ENCODE results near the gene FBXO31.
"Not testable (repeated sequence)": the region's sequence is repeated elsewhere in the genome, so short reads cannot be mapped to it uniquely, and the experiment has no call there.

The FBXO31 gene

GRCh38 chr16:87340198-87340597, 43.4 kb downstream of the FBXO31 start:
- no peak for DNase-seq

GRCh38 chr16:87339724-87340105, 43.9 kb downstream of the FBXO31 start:
- not testable (repeated sequence) for DNase-seq

DNA sequence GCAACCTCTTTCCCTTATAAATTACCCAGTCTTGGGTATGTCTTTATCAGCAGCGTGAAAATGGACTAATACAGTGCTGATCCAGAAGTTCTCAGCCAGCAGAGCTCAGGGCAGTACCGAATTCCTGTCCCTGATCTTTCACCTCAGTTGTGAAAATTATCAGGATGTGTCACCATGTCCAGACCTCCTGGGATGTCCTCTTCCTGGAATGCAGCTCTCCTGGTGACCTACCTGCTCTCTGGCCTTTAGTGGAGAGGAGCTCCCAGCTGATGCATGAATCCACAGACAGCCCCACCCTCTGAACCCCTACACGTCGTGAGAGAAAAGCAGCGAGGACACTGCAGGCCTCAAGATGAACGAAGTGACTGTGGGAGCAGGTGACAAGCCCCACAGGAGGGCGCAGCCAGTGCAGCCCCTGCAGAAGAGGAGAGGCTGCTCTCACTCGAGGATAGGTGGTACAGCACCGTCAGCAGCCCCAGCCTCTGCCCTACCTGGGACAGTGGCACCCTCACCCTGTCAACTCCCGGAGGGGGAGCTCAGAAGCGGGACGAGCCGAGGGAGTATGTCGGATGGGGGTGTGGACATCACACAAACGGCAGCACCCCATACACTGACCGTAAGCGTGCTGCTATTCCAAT, 44.4 kb downstream of the FBXO31 start:
- DNase-seq, result no peak

DNA sequence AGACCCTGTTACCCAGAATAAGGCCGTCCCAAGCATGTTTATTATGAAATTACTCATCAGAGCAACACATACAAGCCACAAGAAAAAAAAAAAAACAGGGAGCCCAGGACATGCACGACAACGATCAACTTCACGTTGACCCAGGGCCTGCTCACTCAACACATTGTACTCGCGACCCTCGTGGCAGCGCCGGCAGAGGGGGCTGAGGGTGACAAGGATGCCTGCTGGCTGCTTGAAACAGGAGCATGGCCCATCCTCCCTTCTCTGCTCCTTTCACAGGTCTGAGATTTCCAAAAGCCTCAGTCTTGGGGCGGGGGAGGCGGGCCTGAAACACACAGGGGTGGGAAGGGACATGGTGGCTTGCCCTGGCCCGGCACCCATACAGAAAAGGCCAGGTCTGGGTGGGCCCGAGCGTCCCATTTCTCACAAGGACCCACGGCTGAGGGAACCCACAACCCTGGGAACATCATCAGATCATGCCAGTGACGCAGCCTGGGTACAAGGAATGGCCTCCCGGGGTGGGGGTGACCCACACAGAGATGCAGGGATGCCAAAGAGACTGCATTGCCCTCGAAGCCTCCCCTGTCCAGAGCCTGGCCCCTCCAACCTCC, 45.3 kb downstream of the FBXO31 start:
- no peak for DNase-seq

DNA sequence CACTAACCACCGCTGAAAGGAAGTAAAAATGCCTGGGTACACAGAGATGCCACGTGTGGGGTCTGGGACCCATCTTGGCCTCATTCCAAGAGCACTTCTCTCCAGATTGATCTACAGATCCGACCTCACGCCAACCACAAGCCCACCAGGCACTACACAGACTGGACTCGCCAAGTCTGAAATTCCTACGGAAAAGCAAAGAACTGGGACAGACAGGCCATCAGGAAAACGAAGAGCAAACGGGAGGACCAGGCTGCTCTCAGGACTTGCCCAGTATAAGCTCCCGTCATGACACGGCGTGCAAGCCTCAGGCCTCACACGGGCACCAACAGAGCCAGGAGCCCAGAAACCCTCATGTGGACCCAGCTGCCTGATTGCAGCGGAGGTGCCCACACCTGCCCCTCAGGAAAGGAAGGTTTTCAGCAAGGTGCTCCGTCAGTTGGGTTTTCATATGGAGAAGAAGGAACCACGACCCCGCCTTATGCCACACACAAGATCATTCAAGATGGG, 46.3 kb downstream of the FBXO31 start:
- no peak for DNase-seq

GRCh38 chr16:87336434-87337240, 46.9 kb downstream of the FBXO31 start:
- no peak for DNase-seq

GRCh38 chr16:87335625-87336433, 47.7 kb downstream of the FBXO31 start:
- no peak for DNase-seq

DNA sequence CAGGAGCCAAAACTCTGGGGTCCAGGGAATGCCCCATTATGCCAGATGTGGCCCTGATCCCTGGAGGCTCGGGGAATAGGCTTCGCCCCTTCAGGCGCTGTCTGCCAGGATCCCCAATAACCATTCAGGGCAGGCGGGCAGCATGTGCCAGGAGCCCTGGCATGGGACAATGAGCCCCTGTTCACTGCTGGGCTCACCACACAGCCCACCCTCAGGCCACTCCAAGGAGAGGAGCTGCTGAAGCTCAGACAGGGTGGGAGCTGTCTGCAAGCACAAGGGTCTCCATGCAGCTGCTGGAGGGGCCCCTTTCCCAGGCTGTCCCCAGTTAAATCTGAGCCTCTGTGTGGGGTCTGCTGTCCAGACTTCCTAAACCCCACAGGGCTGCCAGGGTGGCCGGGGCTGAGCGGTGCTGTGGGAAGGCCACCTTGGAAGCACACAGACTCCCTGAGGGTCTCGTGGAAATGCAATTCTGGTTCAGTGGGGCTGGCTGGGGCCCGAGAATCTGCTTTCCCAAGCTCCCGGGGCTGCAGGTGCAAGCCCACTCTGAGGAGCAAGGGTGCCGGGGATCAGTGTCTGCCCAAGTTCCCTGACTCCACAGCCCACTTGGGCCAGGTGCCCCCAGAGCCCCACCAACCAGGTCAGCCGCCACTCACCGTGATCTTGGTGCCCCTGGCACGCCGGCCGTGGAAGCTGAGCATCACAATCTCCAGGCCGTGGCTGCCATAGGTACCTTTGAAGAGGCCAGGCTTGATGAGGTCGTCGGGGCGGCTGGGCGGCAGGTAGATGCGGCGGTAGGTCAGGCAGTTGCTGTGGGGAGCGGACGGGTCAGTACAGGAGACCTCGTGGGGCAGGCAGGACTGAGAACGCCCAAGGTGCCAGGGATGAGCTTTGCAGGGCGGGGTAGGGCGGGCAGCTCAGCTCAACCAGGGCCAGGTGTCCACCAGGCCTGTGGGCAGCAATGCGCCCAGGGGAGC, 48.6 kb downstream of the FBXO31 start:
- no peak for DNase-seq

- no peak for DNase-seq
Observed at GRCh38 chr16:87333581-87334331, 49.8 kb downstream of the FBXO31 start.

DNA sequence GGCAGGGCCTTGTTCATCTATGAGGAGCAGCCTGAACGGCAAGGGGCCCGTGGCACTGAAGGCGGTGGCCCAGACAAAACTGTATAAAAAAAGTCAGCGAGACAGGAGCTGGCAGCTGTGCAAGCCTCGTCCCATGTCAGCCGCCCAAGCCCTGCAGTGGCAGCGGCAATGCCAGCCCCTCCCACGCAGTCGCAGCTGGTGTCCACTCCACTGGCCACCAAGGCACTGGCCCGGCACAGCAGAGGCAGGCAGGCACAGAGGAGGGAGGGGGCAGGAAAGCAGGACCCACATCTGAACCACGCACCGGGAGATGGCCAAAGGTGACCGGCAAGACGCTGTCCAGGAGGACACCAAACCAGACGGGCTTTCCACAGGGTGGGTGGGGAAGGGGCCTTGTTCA, 50.5 kb downstream of the FBXO31 start:
- DNase-seq, result no peak

GRCh38 chr16:87332150-87332549, 51.4 kb downstream of the FBXO31 start:
- no peak for DNase-seq

GRCh38 chr16:87331241-87331801, 52.3 kb downstream of the FBXO31 start:
- no peak for DNase-seq

- DNase-seq, result no peak
Observed at GRCh38 chr16:87330646-87331045, 52.9 kb downstream of the FBXO31 start.

DNA sequence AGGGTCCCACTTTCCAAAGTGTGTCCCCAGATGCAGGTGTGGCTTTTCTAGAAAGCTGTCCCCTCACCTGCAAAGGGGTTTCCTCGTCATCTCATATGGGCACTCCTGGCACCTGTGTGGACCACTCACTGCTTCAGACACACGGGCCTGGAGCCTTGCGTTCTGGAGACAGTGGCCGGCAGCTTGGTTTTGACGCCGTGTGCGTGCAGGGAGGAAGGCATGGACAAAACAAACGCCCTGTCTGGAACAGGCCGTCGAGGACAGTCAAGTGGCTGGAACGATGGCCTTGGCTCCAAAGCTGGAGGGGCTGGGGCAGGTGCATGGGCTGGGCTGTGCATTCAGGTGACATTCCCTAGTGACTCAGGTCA, 53.3 kb downstream of the FBXO31 start:
- no peak for DNase-seq

DNA sequence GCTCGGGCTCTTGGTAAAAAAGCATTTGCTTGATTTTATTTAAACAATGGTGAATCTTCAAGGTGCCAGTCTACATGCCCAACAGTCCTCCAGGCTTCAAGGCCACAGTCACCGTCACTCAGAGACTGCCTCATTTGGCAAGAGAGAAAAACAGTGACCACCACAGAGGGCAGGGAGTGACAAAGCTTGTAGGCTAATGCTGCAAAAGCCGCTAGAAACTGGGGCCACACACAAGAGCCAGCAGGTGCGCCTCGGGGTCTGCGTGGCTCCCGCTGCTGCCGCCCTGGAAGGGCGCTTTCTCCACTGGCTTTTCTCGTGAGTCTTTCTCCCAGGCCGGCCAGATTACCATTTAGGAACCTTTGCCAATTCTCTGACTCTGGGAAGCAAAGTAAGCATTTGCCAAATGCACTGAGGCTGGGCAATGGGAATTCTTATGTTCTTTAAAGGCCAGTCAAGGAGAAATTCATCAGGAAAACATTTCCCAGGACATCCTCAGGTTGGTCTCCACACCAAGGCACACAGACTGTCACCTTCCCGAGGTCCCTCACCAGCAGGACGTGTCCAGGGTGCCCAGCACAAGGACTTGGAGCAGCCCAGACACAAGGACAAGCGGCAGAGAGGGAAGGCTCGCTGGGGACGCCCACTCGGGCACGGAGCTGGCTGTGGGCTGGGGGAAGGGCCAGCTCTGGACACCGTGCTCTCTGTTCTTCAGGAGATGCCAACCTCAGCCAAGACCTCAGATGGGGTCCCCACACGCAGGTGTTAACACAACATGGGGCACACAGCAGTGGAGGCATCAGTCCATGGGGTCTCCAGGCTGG, 53.9 kb downstream of the FBXO31 start:
- no peak for DNase-seq

DNA sequence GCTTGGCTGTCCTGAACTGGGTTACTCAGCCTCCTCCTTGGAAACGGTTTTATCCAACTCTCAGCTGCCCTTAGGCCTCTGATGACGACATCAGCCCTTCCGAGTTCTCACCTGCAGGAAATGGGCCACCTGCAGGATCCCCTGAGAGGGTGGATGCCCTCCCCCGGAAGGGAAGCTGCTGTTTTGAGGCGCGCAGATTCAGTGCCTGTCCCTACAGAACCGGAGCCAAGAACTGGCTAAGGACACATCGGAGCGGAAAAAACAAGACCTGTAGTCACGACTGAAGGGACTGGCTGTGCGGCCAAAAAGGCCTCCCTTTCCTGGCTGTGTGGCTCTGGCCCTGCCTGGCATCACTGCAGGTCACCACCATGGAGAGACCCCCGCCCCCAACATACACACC, 54.7 kb downstream of the FBXO31 start:
- no peak for DNase-seq

- DNase-seq, result no peak
Observed at GRCh38 chr16:87327798-87328495, 55.6 kb downstream of the FBXO31 start.

DNA sequence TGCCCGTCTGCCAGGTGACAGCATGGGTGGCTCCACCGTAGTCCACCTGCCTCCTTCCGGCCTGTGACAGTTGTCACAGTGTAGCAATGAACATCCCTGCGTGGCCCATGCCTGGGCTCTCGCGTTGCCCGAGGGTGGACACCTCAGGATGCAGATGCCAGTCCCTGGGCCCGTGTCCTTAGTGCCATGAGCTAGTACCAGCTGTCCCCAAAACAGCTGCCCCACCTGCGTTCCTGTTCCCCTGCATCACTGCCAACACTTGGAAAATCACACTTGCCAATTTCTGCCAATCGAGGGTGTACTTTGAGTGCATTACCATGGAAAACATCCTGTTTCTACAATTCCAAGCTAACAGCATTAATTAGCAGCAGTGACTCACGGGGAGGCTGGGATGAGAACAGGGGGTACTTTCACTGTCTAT, 57.4 kb downstream of the FBXO31 start:
- DNase-seq, result no peak

DNA sequence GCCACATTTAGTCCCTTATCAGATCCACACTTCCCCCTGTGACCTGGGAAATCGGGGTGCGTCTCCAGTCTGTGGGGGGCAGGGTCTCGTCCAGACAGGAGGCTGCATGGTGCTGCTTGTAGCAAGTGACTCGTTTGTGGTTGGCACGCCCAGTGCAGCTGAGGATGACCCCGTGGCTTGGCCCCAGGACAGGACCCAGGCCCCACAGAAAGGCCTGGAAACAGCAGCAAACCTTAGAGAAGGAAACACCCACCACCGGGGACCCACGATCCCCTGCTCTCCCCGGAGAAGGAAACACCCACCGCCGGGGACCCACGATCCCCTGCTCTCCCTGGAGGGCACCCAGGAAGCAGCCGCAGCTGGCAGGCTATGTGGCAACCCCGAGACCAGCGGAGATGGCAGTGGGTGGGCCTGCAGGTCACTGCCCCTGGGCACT, 58.1 kb downstream of the FBXO31 start:
- no peak for DNase-seq
